Measurements from ENCODE around the gene SPAG16.

DNA sequence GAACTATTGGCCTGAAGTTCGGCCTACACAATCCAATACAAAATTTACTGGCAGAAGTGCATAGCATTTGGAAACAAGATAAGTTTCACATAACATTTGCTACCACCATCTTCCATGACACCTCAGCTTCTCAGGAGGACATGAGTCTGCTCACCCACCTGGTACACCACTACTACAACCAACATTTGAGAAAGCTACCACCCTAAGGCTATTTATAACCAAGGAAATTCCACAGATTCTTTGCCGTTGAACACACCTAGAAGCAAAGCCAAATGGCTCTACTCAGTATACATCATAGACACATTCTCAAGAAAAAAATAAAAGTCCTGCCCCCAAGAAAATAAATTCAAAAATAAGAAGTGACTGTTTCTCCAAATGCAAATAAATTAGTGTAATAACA lies 145.3 kb downstream of the SPAG16 start:
- TF ChIP-seq CTCF (IDR thresholded peaks at IDR 0.05) (no peak), POLR2A (IDR thresholded peaks at IDR 0.05) (no peak)
